Effector memory CD8-positive, alpha-beta T cell (primary cell): Measurements from ENCODE around the gene SH2D3C.
A peak's percentile ranks its signal among the peaks of the same experiment; 100 is the strongest.

Source experiments
- ATAC-seq: fragments of 150-1000 bp; cut with Tn5 transposase; replicated peaks from 2 replicates; pipeline ENCODE4 v1.10.0; 2021; ENCODE audit warnings: mild to moderate bottlenecking, moderate library complexity
- DNase-seq, 3 experiments: peaks; one replicate each; pipeline ENCODE4 v3.0.0; 2021
- H3K27ac Mint-ChIP-seq, 2 donors: one replicate each; pipeline ENCODE4 v1.8.0; 2022; ENCODE audit warnings: mild to moderate bottlenecking in 2 of 2, mixed read lengths in 2 of 2, moderate library complexity in 2 of 2
- H3K27me3 Mint-ChIP-seq, 2 donors: one replicate each; pipeline ENCODE4 v1.8.0; 2022; ENCODE audit warnings: mixed read lengths in 2 of 2
- H3K36me3 Mint-ChIP-seq: one replicate; pipeline ENCODE4 v1.8.0; 2022; ENCODE audit warnings: mild to moderate bottlenecking, moderate library complexity, mixed read lengths; ENCODE audit not compliant: insufficient read depth
- H3K4me1 Mint-ChIP-seq, 2 donors: one replicate each; pipeline ENCODE4 v1.8.0; 2022; ENCODE audit warnings: low read depth in 2 of 2, mixed read lengths in 2 of 2
- H3K4me3 Mint-ChIP-seq, 2 donors: one replicate each; pipeline ENCODE4 v1.8.0; 2022; ENCODE audit warnings: mild to moderate bottlenecking in 2 of 2, mixed read lengths in 2 of 2, moderate library complexity in 2 of 2
- H3K9me3 Mint-ChIP-seq, 2 donors: one replicate each; pipeline ENCODE4 v1.8.0; 2022; ENCODE audit warnings: mixed read lengths in 2 of 2

The SH2D3C gene

GRCh38 chr9:127744398-127745110 is 33.9 kb downstream of the SH2D3C start:
- H3K4me3 Mint-ChIP-seq, result no peak overlapping the region
- DNase-seq (no peak), ATAC-seq (no peak)
- H3K27ac Mint-ChIP-seq, result peak overlapping the region; percentile 29 to 55
- peaks cover 3 to 9% of the 10 kb centered on the region in 2 donors for H3K4me1 Mint-ChIP-seq
- no peaks in the 10 kb centered on the region for H3K9me3 Mint-ChIP-seq
- H3K36me3 Mint-ChIP-seq, result peaks cover 93% of the 10 kb centered on the region
- H3K27me3 Mint-ChIP-seq, result no peaks in the 10 kb centered on the region

GRCh38 chr9:127742435-127743088 is 35.9 kb downstream of the SH2D3C start:
- peaks cover 3 to 7% of the 10 kb centered on the region in 2 donors for H3K4me1 Mint-ChIP-seq
- H3K9me3 Mint-ChIP-seq, result no peaks in the 10 kb centered on the region
- peaks cover 96% of the 10 kb centered on the region for H3K36me3 Mint-ChIP-seq
- H3K27ac Mint-ChIP-seq, result no peak overlapping the region
- no peak for ATAC-seq
- no peaks in the 10 kb centered on the region for H3K27me3 Mint-ChIP-seq
- DNase-seq, result no peak
- H3K4me3 Mint-ChIP-seq, result no peak overlapping the region

- DNase-seq (no peak), ATAC-seq (no peak)
- no peaks in the 10 kb centered on the region for H3K27me3 Mint-ChIP-seq
- H3K4me1 Mint-ChIP-seq, result peaks cover under 1 to 4% of the 10 kb centered on the region in 2 donors
- H3K36me3 Mint-ChIP-seq, result peaks cover 96% of the 10 kb centered on the region
- H3K9me3 Mint-ChIP-seq, result no peaks in the 10 kb centered on the region
- H3K4me3 Mint-ChIP-seq, result no peak overlapping the region
- H3K27ac Mint-ChIP-seq, result peak overlapping the region in 1 of 2 donors; percentile 26
Observed at GRCh38 chr9:127741831-127742434, 36.5 kb downstream of the SH2D3C start.

GRCh38 chr9:127739614-127740330 is 38.7 kb downstream of the SH2D3C start:
- Mint-ChIP-seq H3K27ac (peak overlapping the region; percentile 82 to 91), H3K9me3 (no peaks in the 10 kb centered on the region), H3K27me3 (no peaks in the 10 kb centered on the region), H3K36me3 (peaks cover 88% of the 10 kb centered on the region), H3K4me1 (peaks cover 3% of the 10 kb centered on the region in 2 donors), H3K4me3 (no peak overlapping the region)
- ATAC-seq (no peak), DNase-seq (no peak)

- Mint-ChIP-seq H3K9me3 (no peaks in the 10 kb centered on the region), H3K4me3 (no peak overlapping the region), H3K27me3 (no peaks in the 10 kb centered on the region), H3K27ac (peak overlapping the region in 1 of 2 donors; percentile 88), H3K4me1 (peaks cover 8 to 11% of the 10 kb centered on the region in 2 donors), H3K36me3 (peaks cover 77% of the 10 kb centered on the region)
- ATAC-seq (no peak), DNase-seq (no peak)
Observed at GRCh38 chr9:127738666-127739065, 39.8 kb downstream of the SH2D3C start.

GRCh38 chr9:127735530-127736185 is 42.8 kb downstream of the SH2D3C start:
- DNase-seq (no peak), ATAC-seq (no peak)
- Mint-ChIP-seq H3K27me3 (no peaks in the 10 kb centered on the region), H3K36me3 (peaks cover 59% of the 10 kb centered on the region), H3K9me3 (no peaks in the 10 kb centered on the region), H3K4me3 (peak overlapping the region; percentile 68 to 76), H3K27ac (peak overlapping the region; percentile 88 to 98), H3K4me1 (peaks cover 10 to 15% of the 10 kb centered on the region in 2 donors)

- Mint-ChIP-seq H3K27me3 (no peaks in the 10 kb centered on the region), H3K4me1 (peaks cover 10 to 15% of the 10 kb centered on the region in 2 donors), H3K4me3 (peak within 1 kb of the TSS; percentile 68 to 76), H3K9me3 (no peaks in the 10 kb centered on the region), H3K36me3 (peaks cover 53% of the 10 kb centered on the region), H3K27ac (peak within 1 kb of the TSS; percentile 88 to 98)
- ATAC-seq (peak; percentile 86), DNase-seq (peak; percentile 99 to 100 (median 99))
Observed at GRCh38 chr9:127734747-127735529, 43.5 kb downstream of the SH2D3C start, which contains the start of gene TOR2A. TOR2A (minus strand) TSS chr9:127735294; CDS start chr9:127735270, 24 bp downstream.

- peaks cover 46% of the 10 kb centered on the region for H3K36me3 Mint-ChIP-seq
- H3K27ac Mint-ChIP-seq, result peak overlapping the region; percentile 88 to 98
- H3K4me1 Mint-ChIP-seq, result peaks cover 10 to 15% of the 10 kb centered on the region in 2 donors
- ATAC-seq (no peak), DNase-seq (no peak)
- H3K4me3 Mint-ChIP-seq, result peak overlapping the region; percentile 68 to 76
- no peaks in the 10 kb centered on the region for H3K27me3 Mint-ChIP-seq
- no peaks in the 10 kb centered on the region for H3K9me3 Mint-ChIP-seq
Observed at GRCh38 chr9:127734247-127734746, 44.2 kb downstream of the SH2D3C start.

GRCh38 chr9:127733614-127734013 is 44.9 kb downstream of the SH2D3C start:
- peak overlapping the region; percentile 88 to 98 for H3K27ac Mint-ChIP-seq
- H3K27me3 Mint-ChIP-seq, result no peaks in the 10 kb centered on the region
- ATAC-seq, result no peak
- peak overlapping the region in 1 of 2 donors; percentile 68 for H3K4me3 Mint-ChIP-seq
- no peaks in the 10 kb centered on the region for H3K9me3 Mint-ChIP-seq
- peaks cover 40% of the 10 kb centered on the region for H3K36me3 Mint-ChIP-seq
- peaks cover 10 to 15% of the 10 kb centered on the region in 2 donors for H3K4me1 Mint-ChIP-seq
- DNase-seq, result no peak

GRCh38 chr9:127732444-127732843 is 46.0 kb downstream of the SH2D3C start:
- Mint-ChIP-seq H3K36me3 (peaks cover 29% of the 10 kb centered on the region), H3K4me3 (no peak overlapping the region), H3K27ac (no peak overlapping the region), H3K4me1 (peaks cover 10 to 15% of the 10 kb centered on the region in 2 donors), H3K9me3 (no peaks in the 10 kb centered on the region), H3K27me3 (no peaks in the 10 kb centered on the region)
- no peak for ATAC-seq
- DNase-seq, result no peak

GRCh38 chr9:127731938-127732337 is 46.5 kb downstream of the SH2D3C start:
- Mint-ChIP-seq H3K9me3 (no peaks in the 10 kb centered on the region), H3K27me3 (no peaks in the 10 kb centered on the region), H3K36me3 (peaks cover 25% of the 10 kb centered on the region), H3K27ac (peak overlapping the region in 1 of 2 donors; percentile 51), H3K4me1 (peaks cover 10 to 15% of the 10 kb centered on the region in 2 donors), H3K4me3 (no peak overlapping the region)
- ATAC-seq (no peak), DNase-seq (no peak)

- Mint-ChIP-seq H3K27ac (no peak overlapping the region), H3K4me3 (no peak overlapping the region), H3K4me1 (peaks cover 10 to 15% of the 10 kb centered on the region in 2 donors), H3K27me3 (no peaks in the 10 kb centered on the region), H3K9me3 (no peaks in the 10 kb centered on the region), H3K36me3 (peaks cover 24% of the 10 kb centered on the region)
- DNase-seq (no peak), ATAC-seq (no peak)
Observed at GRCh38 chr9:127730799-127731410, 47.6 kb downstream of the SH2D3C start.
